IMR-90 (cell line): ENCODE measurements around the gene VDR.

Source experiments
- BHLHE40 ChIP-seq: fragments of 150-350 bp; IDR thresholded peaks from 2 replicates; pipeline ENCODE4 v1.6.1; 2016; ENCODE audit warnings: mild to moderate bottlenecking, low read depth, low read length
- CEBPB ChIP-seq: IDR thresholded peaks from 2 replicates; pipeline ENCODE4 v1.6.1; 2012; ENCODE audit warnings: low read depth, low read length, improper control_type of control experiment
- CHD1 ChIP-seq: IDR thresholded peaks from 2 replicates; pipeline ENCODE4 v1.6.1; 2012; ENCODE audit warnings: low read depth, low read length, improper control_type of control experiment
- CTCF ChIP-seq: conservative IDR thresholded peaks from 2 replicates; pipeline ENCODE4 v1.5.1; 2012; ENCODE audit warnings: mild to moderate bottlenecking, low read depth, low read length, improper control_type of control experiment
- MAFK ChIP-seq: IDR thresholded peaks from 2 replicates; pipeline ENCODE4 v1.6.1; 2012; ENCODE audit warnings: low read depth, low read length, improper control_type of control experiment
- POLR2A ChIP-seq: IDR thresholded peaks from 2 replicates; pipeline ENCODE4 v1.6.1; 2012; ENCODE audit warnings: mild to moderate bottlenecking, low read depth, low read length
- RAD21 ChIP-seq: IDR thresholded peaks from 2 replicates; pipeline ENCODE4 v1.6.1; 2012; ENCODE audit warnings: low read length, improper control_type of control experiment
- RFX5 ChIP-seq: IDR thresholded peaks from 2 replicates; pipeline ENCODE4 v1.8.0; 2012; ENCODE audit warnings: low read depth, mild to moderate bottlenecking, low read length, moderate library complexity

GRCh38 chr12:47851303-47851952 lies 53.4 kb downstream of the VDR start:
- TF ChIP-seq CTCF (no peak), BHLHE40 (no peak), POLR2A (no peak), RFX5 (no peak), RAD21 (no peak), CEBPB (no peak), CHD1 (no peak), MAFK (no peak)
